ENCODE data around the gene UNC119.

Gene UNC119

DNA sequence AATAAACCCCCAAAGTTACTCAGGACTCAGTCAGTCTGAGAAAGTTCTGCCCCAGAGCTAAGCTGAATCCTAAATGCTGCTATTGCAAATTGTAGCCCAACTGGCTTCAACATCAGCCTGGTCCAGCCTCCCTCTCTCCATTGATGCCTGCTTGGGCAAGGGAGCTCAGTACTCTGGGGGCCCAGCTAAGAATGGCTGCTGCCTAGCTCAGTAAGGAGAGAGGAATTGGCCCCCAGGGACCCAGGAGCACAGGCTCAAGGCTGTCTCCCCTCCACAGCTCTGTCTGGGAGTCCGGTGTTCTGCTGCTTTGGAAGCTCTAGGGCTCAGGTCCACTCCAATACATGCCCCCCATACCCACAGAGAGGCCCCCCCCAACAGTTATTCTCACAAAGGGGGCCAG is 1.6 kb downstream of the UNC119 start:
- no peak for TF ChIP-seq POLR2AphosphoS5 (IDR thresholded peaks at IDR 0.05; ENCODE audit: borderline replicate concordance, low read depth, low read length)
- no peak for DNase-seq (ENCODE audit: low read depth, low spot score)
- H3K9ac ChIP-seq (ENCODE audit: insufficient read length) = no peak overlapping the region
- H3K9me3 ChIP-seq (ENCODE audit: low read depth, low read length) = no peaks in the 10 kb centered on the region
- H3K27ac ChIP-seq = no peak overlapping the region
- H3K4me3 ChIP-seq = no peak overlapping the region
- H3K36me3 ChIP-seq (ENCODE audit: insufficient read depth, low read length) = peaks cover 5% of the 10 kb centered on the region; the same call in 1 of the 2 replicates

DNA sequence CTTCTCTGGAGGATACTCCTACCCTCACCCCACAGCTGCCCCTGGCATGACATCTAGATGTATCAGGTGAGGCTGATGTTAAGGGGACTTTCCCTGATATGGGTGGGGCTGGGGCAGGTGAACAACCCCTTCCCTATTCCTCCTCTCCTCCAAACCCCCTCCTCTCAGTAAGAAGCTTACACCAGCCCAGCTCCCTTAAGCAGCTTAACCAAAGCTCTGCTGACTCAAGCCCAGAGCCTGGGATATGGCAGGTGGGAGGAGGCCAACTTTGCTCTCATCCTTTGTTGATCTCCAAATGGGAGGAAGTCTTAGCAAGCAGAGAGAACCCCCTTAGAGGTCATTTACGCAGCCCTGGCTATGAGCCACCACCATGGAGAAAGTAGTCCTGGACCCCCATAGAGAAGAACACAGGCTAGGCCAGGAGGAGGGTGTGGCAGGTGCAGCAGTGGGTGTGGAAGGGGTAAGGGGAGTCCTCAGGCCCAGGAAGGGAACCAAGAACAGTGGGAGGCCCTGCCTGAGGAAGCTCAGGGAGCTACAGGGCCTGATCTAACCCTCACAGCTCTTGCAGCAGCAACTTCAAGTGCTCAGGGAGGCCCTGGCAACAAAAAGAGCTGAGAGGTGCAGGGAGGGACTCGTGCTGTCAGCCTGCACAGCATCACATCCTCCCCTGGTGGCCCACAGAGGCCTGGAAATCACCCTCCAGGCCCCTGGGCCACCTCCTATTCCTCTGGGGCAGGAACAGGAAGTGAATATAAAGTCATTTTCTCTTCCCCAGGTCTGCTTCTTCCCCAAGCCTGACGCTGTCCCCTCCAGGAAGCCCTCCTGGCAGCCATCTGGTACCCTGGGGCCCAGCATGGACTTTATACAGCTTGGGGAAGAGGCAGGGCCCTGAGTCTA is 2.9 kb downstream of the UNC119 start:
- no peak overlapping the region for H3K27ac ChIP-seq
- DNase-seq (ENCODE audit: low read depth, low spot score) = no peak
- peaks cover 5% of the 10 kb centered on the region; the same call in 1 of the 2 replicates for H3K36me3 ChIP-seq (ENCODE audit: insufficient read depth, low read length)
- no peak overlapping the region for H3K9ac ChIP-seq (ENCODE audit: insufficient read length)
- no peak overlapping the region for H3K4me3 ChIP-seq
- no peaks in the 10 kb centered on the region for H3K9me3 ChIP-seq (ENCODE audit: low read depth, low read length)
- TF ChIP-seq EZH2 (IDR thresholded peaks at IDR 0.05) (no peak), FOXP2 (optimal IDR thresholded peaks at IDR 0.05; ENCODE audit: control extremely low read depth, extremely low read length, insufficient read depth) (no peak), POLR2AphosphoS5 (IDR thresholded peaks at IDR 0.05; ENCODE audit: borderline replicate concordance, low read depth, low read length) (no peak)

- no peak for DNase-seq (ENCODE audit: low read depth, low spot score)
- no peak overlapping the region for H3K27ac ChIP-seq
- no peak overlapping the region for H3K4me3 ChIP-seq
- H3K9me3 ChIP-seq (ENCODE audit: low read depth, low read length) = no peaks in the 10 kb centered on the region
- H3K36me3 ChIP-seq (ENCODE audit: insufficient read depth, low read length) = peaks cover 2% of the 10 kb centered on the region; the same call in 1 of the 2 replicates
- no peak overlapping the region for H3K9ac ChIP-seq (ENCODE audit: insufficient read length)
- no peak for TF ChIP-seq FOXP2 (optimal IDR thresholded peaks at IDR 0.05; ENCODE audit: control extremely low read depth, extremely low read length, insufficient read depth)
- TF ChIP-seq POLR2AphosphoS5 (IDR thresholded peaks at IDR 0.05; ENCODE audit: borderline replicate concordance, low read depth, low read length) = no peak
- TF ChIP-seq EZH2 (IDR thresholded peaks at IDR 0.05) = no peak
Observed at GRCh38 chr17:28548417-28549130, 3.9 kb downstream of the UNC119 start.

DNA sequence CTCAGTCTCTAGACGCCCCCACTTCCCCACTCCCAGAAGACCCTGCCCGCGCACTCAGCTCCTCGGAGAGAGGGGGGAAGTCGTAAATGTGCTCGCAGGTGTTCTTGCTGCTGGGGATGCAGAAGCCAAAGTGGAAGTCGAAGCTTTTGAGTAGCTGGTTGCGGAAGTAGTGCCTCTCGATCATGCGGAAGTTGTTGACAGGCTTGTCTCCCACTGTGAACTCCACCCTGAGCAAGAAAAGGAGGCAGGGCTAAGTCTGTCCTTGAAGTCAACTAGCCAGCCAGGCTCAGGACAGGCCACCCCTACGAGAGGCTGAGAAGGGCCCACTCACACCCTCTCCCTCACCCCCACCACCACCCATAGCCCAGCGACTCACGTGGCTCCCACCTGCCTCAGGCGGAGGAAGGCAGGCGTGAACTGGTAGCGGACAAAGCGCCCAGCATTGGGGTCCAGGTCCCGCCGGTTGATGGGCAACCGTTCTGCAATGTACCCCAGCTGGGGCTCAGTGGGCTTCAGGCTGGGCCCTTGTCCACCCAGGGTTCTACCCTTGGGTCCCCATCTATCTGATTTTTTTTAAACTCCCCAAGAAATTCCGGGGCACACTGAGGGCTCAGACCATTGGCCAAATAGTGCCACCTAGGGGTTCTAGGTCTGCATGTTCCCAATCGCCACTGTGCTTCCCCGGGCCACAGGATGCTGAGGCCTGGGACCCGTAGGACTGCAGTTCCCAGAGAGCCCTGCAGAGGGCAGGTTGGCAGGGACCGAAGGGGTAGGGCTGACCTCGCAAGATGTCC is 4.6 kb downstream of the UNC119 start:
- Histone ChIP-seq H3K9ac (ENCODE audit: insufficient read length) (no peak overlapping the region), H3K27ac (no peak overlapping the region), H3K36me3 (ENCODE audit: insufficient read depth, low read length) (no peaks in the 10 kb centered on the region; the same call in 1 of the 2 replicates), H3K4me3 (no peak overlapping the region), H3K9me3 (ENCODE audit: low read depth, low read length) (no peaks in the 10 kb centered on the region)
- TF ChIP-seq FOXP2 (optimal IDR thresholded peaks at IDR 0.05; ENCODE audit: control extremely low read depth, extremely low read length, insufficient read depth) (no peak), POLR2AphosphoS5 (IDR thresholded peaks at IDR 0.05; ENCODE audit: borderline replicate concordance, low read depth, low read length) (no peak), EZH2 (IDR thresholded peaks at IDR 0.05) (no peak)
- no peak for DNase-seq (ENCODE audit: low read depth, low spot score)

DNA sequence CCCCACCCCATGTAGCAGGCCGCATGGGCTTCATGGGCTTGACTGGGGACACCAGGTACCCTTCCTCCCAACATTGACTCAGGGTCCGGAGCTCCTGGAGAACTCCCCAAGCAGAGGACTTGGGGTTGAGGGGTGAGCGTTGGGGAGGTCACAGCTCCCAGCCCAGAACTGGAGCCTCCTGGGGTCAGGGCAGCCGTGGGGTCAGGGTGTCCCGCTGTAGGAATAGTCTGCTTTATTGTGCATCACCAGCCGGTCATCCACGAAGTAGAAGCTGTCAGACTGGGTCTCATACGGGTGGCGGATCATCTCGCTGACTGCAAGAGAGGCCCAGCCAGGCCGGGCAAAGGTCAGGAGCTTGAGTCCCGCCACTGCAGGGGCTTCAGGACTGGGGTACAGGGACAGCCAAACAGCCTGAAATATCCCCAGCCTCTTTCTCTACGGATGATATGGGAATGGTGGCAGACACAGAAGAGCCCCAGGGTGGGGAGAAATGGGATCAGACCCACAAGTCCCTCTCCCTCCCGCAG is 5.3 kb downstream of the UNC119 start:
- Histone ChIP-seq H3K9ac (ENCODE audit: insufficient read length) (no peak overlapping the region), H3K27ac (no peak overlapping the region), H3K9me3 (ENCODE audit: low read depth, low read length) (no peaks in the 10 kb centered on the region), H3K4me3 (no peak overlapping the region), H3K36me3 (ENCODE audit: insufficient read depth, low read length) (no peaks in the 10 kb centered on the region; the same call in 1 of the 2 replicates)
- TF ChIP-seq EZH2 (IDR thresholded peaks at IDR 0.05) = no peak
- TF ChIP-seq POLR2AphosphoS5 (IDR thresholded peaks at IDR 0.05; ENCODE audit: borderline replicate concordance, low read depth, low read length) = no peak
- no peak for TF ChIP-seq FOXP2 (optimal IDR thresholded peaks at IDR 0.05; ENCODE audit: control extremely low read depth, extremely low read length, insufficient read depth)
- DNase-seq (ENCODE audit: low read depth, low spot score) = no peak

- Histone ChIP-seq H3K9ac (ENCODE audit: insufficient read length) (no peak overlapping the region), H3K36me3 (ENCODE audit: insufficient read depth, low read length) (no peaks in the 10 kb centered on the region; the same call in 1 of the 2 replicates), H3K4me3 (no peak overlapping the region), H3K9me3 (ENCODE audit: low read depth, low read length) (no peaks in the 10 kb centered on the region), H3K27ac (no peak overlapping the region)
- DNase-seq (ENCODE audit: low read depth, low spot score) = no peak
- TF ChIP-seq FOXP2 (optimal IDR thresholded peaks at IDR 0.05; ENCODE audit: control extremely low read depth, extremely low read length, insufficient read depth) (no peak), POLR2AphosphoS5 (IDR thresholded peaks at IDR 0.05; ENCODE audit: borderline replicate concordance, low read depth, low read length) (no peak), EZH2 (IDR thresholded peaks at IDR 0.05) (no peak)
Observed at GRCh38 chr17:28545787-28546415, 6.5 kb downstream of the UNC119 start.

DNA sequence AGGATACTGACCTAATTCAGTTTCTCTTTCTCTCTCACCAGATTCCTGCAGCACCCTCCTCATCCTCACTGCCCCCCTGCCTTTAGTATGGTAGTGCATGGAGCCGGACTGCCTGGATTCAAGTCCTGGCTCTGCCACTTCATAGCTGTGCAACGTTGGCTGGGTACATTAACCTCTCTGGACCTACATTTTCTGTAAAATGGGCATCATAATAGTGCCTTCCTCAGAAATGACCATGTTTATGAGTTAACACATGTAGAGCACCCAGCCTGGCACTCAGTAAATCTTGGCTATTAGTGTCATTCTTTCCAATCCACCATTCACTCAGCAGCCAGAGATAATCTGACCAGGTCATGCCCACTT is 7.3 kb downstream of the UNC119 start:
- Histone ChIP-seq H3K4me3 (no peak overlapping the region), H3K27ac (no peak overlapping the region), H3K9me3 (ENCODE audit: low read depth, low read length) (no peaks in the 10 kb centered on the region), H3K36me3 (ENCODE audit: insufficient read depth, low read length) (no peaks in the 10 kb centered on the region; the same call in 1 of the 2 replicates), H3K9ac (ENCODE audit: insufficient read length) (no peak overlapping the region)
- DNase-seq (ENCODE audit: low read depth, low spot score) = no peak
- no peak for TF ChIP-seq FOXP2 (optimal IDR thresholded peaks at IDR 0.05; ENCODE audit: control extremely low read depth, extremely low read length, insufficient read depth)

Data from SK-N-MC (cell line).